Measurements from ENCODE around the gene PYDC1.

Gene PYDC1

GRCh38 chr16:31238041-31238440 is 21.1 kb upstream of the PYDC1 start:
- Mint-ChIP-seq H3K4me1 (ENCODE audit: low read depth) (no peaks in the 10 kb centered on the region), H3K27me3 (no peaks in the 10 kb centered on the region), H3K36me3 (no peaks in the 10 kb centered on the region), H3K9me3 (ENCODE audit: low read depth) (no peaks in the 10 kb centered on the region), H3K4me3 (no peak overlapping the region), H3K27ac (no peak overlapping the region)

- Mint-ChIP-seq H3K9me3 (ENCODE audit: low read depth) (no peaks in the 10 kb centered on the region), H3K4me3 (no peak overlapping the region), H3K4me1 (ENCODE audit: low read depth) (no peaks in the 10 kb centered on the region), H3K27me3 (no peaks in the 10 kb centered on the region), H3K36me3 (no peaks in the 10 kb centered on the region), H3K27ac (no peak overlapping the region)
These were observed 12.6 kb upstream of the PYDC1 start for GRCh38 chr16:31229501-31229900.

GRCh38 chr16:31228206-31228605 is 11.3 kb upstream of the PYDC1 start:
- Mint-ChIP-seq H3K27ac (no peak overlapping the region), H3K4me3 (no peak overlapping the region), H3K27me3 (no peaks in the 10 kb centered on the region), H3K9me3 (ENCODE audit: low read depth) (no peaks in the 10 kb centered on the region), H3K36me3 (no peaks in the 10 kb centered on the region), H3K4me1 (ENCODE audit: low read depth) (no peaks in the 10 kb centered on the region)

- Mint-ChIP-seq H3K9me3 (ENCODE audit: low read depth) (no peaks in the 10 kb centered on the region), H3K27ac (no peak overlapping the region), H3K36me3 (no peaks in the 10 kb centered on the region), H3K27me3 (peaks cover 2% of the 10 kb centered on the region), H3K4me1 (ENCODE audit: low read depth) (no peaks in the 10 kb centered on the region), H3K4me3 (no peak overlapping the region)
These were observed 8.3 kb upstream of the PYDC1 start for GRCh38 chr16:31225193-31225592.

- H3K36me3 Mint-ChIP-seq, result no peaks in the 10 kb centered on the region
- no peaks in the 10 kb centered on the region for H3K4me1 Mint-ChIP-seq (ENCODE audit: low read depth)
- no peak overlapping the region for H3K27ac Mint-ChIP-seq
- H3K9me3 Mint-ChIP-seq (ENCODE audit: low read depth), result no peaks in the 10 kb centered on the region
- no peak overlapping the region for H3K4me3 Mint-ChIP-seq
- peaks cover 2% of the 10 kb centered on the region for H3K27me3 Mint-ChIP-seq
These were observed 7.4 kb upstream of the PYDC1 start for GRCh38 chr16:31224092-31224955.

- Mint-ChIP-seq H3K27ac (no peak overlapping the region), H3K4me3 (no peak overlapping the region), H3K36me3 (no peaks in the 10 kb centered on the region), H3K27me3 (peaks cover 2% of the 10 kb centered on the region), H3K9me3 (ENCODE audit: low read depth) (no peaks in the 10 kb centered on the region), H3K4me1 (ENCODE audit: low read depth) (no peaks in the 10 kb centered on the region)
These were observed 6.1 kb upstream of the PYDC1 start for GRCh38 chr16:31223044-31223443.

- Mint-ChIP-seq H3K4me3 (no peak overlapping the region), H3K4me1 (ENCODE audit: low read depth) (peaks cover 5% of the 10 kb centered on the region), H3K27me3 (peaks cover 6% of the 10 kb centered on the region), H3K36me3 (no peaks in the 10 kb centered on the region), H3K27ac (no peak overlapping the region), H3K9me3 (ENCODE audit: low read depth) (no peaks in the 10 kb centered on the region)
These were observed 4.6 kb upstream of the PYDC1 start for GRCh38 chr16:31221357-31222160.

- Mint-ChIP-seq H3K27ac (no peak overlapping the region), H3K27me3 (peaks cover 12% of the 10 kb centered on the region), H3K36me3 (no peaks in the 10 kb centered on the region), H3K4me3 (no peak overlapping the region), H3K9me3 (ENCODE audit: low read depth) (no peaks in the 10 kb centered on the region), H3K4me1 (ENCODE audit: low read depth) (peaks cover 13% of the 10 kb centered on the region)
These were observed 2.3 kb upstream of the PYDC1 start for GRCh38 chr16:31219154-31219741.

- Mint-ChIP-seq H3K27ac (no peak overlapping the region), H3K4me1 (ENCODE audit: low read depth) (peaks cover 13% of the 10 kb centered on the region), H3K27me3 (peaks cover 12% of the 10 kb centered on the region), H3K4me3 (peak overlapping the region; percentile 81), H3K9me3 (ENCODE audit: low read depth) (no peaks in the 10 kb centered on the region), H3K36me3 (no peaks in the 10 kb centered on the region)
These were observed 198 bp upstream of the PYDC1 start for GRCh38 chr16:31217136-31217530.

- Mint-ChIP-seq H3K9me3 (ENCODE audit: low read depth) (no peaks in the 10 kb centered on the region), H3K4me1 (ENCODE audit: low read depth) (peaks cover 13% of the 10 kb centered on the region), H3K27ac (peak overlapping the region; percentile 41), H3K36me3 (no peaks in the 10 kb centered on the region), H3K27me3 (peaks cover 10% of the 10 kb centered on the region), H3K4me3 (peak overlapping the region; percentile 81)
These were observed 1.4 kb downstream of the PYDC1 start for GRCh38 chr16:31215287-31216162.

GRCh38 chr16:31214708-31215286 is 2.1 kb downstream of the PYDC1 start:
- Mint-ChIP-seq H3K27ac (no peak overlapping the region), H3K27me3 (peaks cover 10% of the 10 kb centered on the region), H3K9me3 (ENCODE audit: low read depth) (no peaks in the 10 kb centered on the region), H3K4me1 (ENCODE audit: low read depth) (peaks cover 13% of the 10 kb centered on the region), H3K36me3 (no peaks in the 10 kb centered on the region), H3K4me3 (peak overlapping the region; percentile 81)

GRCh38 chr16:31213877-31214707 is 2.8 kb downstream of the PYDC1 start, which contains the start of gene TRIM72:
Gene TRIM72, plus strand, starts transcription at chr16:31214119. Its CDS starts 620 bp downstream, at chr16:31214739.
- peaks cover 13% of the 10 kb centered on the region for H3K4me1 Mint-ChIP-seq (ENCODE audit: low read depth)
- H3K27ac Mint-ChIP-seq, result no peak within 1 kb of the TSS
- peak within 1 kb of the TSS; percentile 81 for H3K4me3 Mint-ChIP-seq
- peaks cover 10% of the 10 kb centered on the region for H3K27me3 Mint-ChIP-seq
- H3K9me3 Mint-ChIP-seq (ENCODE audit: low read depth), result no peaks in the 10 kb centered on the region
- H3K36me3 Mint-ChIP-seq, result no peaks in the 10 kb centered on the region

GRCh38 chr16:31213342-31213741 is 3.6 kb downstream of the PYDC1 start:
- Mint-ChIP-seq H3K36me3 (no peaks in the 10 kb centered on the region), H3K9me3 (ENCODE audit: low read depth) (no peaks in the 10 kb centered on the region), H3K27me3 (peaks cover 10% of the 10 kb centered on the region), H3K4me1 (ENCODE audit: low read depth) (peaks cover 13% of the 10 kb centered on the region), H3K4me3 (peak overlapping the region; percentile 32), H3K27ac (no peak overlapping the region)

Measured in activated naive CD8-positive, alpha-beta T cell (primary cell).